GM12864 (cell line): ENCODE results near the gene JAKMIP3.

Source experiments
- DNase-seq: peaks from one replicate; pipeline ENCODE4 v3.0.0-alpha.2; 2011; ENCODE audit warnings: low read depth
- H3K4me3 ChIP-seq: 2 replicates; pipeline ENCODE4 v1.5.1; 2011; ENCODE audit warnings: mild to moderate bottlenecking, low read depth, low read length, control low read depth
- TF ChIP-seq, protein P1 (sequence below): IDR thresholded peaks from 2 replicates; pipeline ENCODE4 v1.5.1; 2011; ENCODE audit warnings: low read depth, mild to moderate bottlenecking, moderate library complexity, low read length, control low read depth, inconsistent platforms; ENCODE audit errors: missing control alignments

Gene JAKMIP3

DNA sequence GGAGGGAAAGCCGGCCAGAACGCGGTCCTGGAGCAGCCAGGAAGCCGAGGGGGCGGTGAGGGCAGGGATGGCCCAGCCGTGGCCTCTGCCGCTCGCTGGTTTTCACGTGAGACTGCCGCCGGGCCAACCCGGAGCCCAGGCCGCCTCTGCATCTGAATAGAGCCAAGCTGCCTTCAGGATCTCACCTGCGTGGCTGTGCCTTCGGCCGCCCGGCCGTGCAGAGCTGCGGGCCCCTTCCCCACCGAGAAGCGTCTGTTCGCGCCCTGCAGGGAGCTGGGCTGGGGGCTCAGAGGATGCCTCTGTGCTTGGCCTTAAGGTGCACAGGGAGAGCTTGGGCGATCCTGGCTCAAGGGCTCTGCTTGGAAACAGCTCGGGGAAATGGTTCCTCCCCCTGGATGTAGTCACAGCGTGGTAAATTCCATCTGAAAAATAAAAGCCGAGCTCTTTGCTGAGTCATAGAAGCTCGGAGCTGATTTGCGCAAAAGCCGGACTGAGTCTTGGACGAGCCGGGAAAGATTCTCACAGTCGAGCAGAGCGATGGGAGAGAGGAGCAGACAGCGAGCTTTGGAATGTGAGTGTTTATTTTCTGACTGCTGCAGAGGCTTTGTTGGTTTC lies at the start of gene JAKMIP3:
Gene JAKMIP3, plus strand, starts transcription at position 456 of the 615 bp plus-strand sequence. CDS start 38,863 bp downstream, outside the sequence.
- TF ChIP-seq, protein P1, sequence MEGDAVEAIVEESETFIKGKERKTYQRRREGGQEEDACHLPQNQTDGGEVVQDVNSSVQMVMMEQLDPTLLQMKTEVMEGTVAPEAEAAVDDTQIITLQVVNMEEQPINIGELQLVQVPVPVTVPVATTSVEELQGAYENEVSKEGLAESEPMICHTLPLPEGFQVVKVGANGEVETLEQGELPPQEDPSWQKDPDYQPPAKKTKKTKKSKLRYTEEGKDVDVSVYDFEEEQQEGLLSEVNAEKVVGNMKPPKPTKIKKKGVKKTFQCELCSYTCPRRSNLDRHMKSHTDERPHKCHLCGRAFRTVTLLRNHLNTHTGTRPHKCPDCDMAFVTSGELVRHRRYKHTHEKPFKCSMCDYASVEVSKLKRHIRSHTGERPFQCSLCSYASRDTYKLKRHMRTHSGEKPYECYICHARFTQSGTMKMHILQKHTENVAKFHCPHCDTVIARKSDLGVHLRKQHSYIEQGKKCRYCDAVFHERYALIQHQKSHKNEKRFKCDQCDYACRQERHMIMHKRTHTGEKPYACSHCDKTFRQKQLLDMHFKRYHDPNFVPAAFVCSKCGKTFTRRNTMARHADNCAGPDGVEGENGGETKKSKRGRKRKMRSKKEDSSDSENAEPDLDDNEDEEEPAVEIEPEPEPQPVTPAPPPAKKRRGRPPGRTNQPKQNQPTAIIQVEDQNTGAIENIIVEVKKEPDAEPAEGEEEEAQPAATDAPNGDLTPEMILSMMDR, result no peak
- H3K4me3 ChIP-seq, result no peak within 1 kb of the TSS
- no peak for DNase-seq

DNA sequence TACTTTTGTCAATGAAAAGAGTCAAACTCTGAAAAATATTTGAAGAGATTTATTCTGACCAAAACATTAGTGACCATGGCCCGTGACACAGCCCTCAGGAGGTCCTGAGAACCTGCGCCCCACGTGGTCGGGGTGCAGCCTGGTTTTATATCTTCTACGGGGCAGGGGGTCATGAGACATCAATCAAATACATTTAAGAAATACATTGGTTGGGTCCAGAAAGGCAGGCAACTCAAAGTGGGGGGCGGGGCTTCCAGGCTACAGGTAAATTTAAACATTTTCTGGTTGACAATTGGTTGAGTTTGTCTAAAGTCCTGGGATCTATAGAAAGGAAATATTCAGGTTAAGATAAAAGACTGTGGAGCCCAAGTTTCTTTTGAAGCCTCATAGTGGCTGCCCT lies 49.2 kb upstream of the JAKMIP3 start:
- no peak for DNase-seq
- no peak overlapping the region for H3K4me3 ChIP-seq
- TF ChIP-seq, protein P1, result no peak

DNA sequence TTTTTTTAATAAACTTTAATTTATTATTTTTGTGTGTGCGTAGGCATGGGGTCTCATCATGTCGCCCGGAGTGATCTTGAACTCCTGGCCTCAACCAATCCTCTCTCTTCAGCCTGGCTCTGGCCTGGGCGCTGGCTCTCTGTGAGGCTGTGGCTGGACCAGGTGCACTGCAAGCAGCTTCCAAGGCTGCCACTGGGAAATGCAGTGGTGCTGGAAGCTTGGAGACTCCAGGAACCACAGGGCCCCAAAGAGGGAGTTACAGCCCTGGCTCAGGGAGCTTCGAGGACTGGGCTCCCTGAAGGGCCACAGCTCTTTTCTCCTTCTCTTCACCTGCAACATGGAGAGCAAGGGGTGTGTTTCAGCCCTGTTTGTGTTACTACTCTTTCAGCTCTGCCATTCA lies 47.3 kb upstream of the JAKMIP3 start:
- H3K4me3 ChIP-seq, result no peak overlapping the region
- DNase-seq, result no peak
- TF ChIP-seq, protein P1, result no peak

DNA sequence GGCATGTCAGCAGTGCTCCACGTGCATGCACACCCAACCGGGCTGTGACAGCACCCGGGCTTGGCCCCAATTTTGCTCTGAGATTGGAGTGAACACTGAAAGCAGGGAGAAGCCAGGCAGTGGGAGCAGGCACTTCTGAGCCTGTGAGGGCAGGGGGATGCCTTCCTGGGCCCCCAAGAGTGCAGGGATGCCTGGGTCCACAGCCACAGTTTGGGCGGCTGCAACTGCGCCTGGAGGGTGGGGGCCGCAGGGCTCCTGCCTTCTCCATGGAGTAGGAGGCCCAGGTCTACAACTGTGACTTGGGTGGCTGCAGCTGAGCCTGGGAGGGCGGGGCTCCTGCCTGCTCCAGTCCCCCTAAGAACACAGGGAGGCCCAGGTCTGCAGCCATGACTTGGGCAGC lies 46.4 kb upstream of the JAKMIP3 start:
- TF ChIP-seq, protein P1, result no peak

DNA sequence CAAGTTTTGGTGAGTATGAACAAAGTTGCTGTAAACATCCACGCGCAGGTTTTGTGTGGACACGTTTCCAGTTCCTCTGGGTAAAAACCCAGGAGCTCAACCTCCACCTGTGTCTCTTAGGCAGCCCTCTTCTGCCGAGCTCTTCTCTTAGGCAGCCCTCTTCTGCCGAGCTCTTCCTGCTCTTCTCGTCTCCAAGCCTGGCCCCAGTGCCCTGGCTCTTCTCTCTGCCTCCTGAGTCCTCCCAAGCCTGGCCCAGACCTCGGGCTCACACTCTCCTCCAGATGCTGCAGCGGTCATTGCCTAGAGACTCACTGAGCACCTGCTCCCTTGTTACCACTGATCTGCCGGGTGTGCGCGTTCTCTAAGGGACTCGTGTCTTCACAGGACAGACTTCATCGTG lies 45.3 kb upstream of the JAKMIP3 start:
- H3K4me3 ChIP-seq, result no peak overlapping the region
- TF ChIP-seq, protein P1, result no peak
- DNase-seq, result no peak

More for the DNA sequence above, 46.4 kb upstream of the JAKMIP3 start:
- DNase-seq, result no peak
- H3K4me3 ChIP-seq, result no peak overlapping the region

DNA sequence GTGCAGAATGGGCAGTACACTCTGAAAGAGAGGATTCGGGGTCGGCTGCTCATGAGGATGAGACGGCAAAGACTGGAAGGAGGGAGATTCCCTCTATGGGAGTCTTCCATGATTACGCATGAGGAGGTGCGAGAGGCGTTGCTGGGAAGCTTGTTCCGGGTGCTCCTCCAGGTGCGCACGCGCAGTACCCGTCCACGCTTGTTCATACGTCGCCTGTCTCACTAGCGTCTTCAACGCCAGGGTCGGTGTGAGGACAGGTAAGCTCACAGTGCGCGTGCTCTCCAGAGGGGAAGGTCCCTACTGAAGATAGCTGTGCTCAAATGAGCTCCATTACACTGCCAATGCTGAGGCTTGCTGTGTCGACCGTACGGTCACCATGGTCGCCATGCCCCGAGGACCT lies 44.7 kb upstream of the JAKMIP3 start:
- TF ChIP-seq, protein P1, result no peak
- H3K4me3 ChIP-seq, result no peak overlapping the region
- DNase-seq, result no peak

DNA sequence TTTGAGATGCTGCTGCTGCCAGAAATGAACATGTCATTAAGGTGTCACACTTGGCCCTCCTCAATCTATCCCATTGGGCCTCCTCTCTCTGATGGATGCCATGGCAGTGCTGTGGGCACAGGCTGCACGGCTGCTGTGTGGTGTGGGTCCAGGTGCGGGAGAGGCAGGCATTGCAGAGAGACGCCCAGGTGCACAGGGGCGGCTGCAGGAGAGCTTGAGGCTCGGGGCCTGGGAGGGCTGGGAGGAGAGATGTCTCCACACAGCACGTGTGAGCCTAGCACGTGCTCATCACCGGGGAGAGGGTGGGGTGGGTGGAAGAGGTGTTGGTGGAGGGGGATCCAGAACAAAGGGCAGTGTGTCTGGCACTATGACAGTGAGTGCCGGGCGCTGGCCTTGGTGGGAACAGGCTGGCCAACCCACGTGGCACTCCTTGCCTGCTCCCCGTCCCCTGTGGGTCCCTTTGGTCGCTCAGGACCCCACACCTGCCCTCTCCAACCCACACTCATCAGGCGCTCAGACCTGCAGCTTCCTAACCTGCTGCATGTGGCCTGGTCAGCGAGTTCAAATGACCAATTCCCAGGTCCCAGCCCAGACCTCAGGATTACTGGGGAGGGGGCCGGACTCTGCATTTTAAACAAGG lies 44.1 kb upstream of the JAKMIP3 start:
- TF ChIP-seq, protein P1, result no peak
- H3K4me3 ChIP-seq, result no peak overlapping the region
- no peak for DNase-seq
